Measurements from ENCODE around the gene ADCYAP1. TPM values are rescaled to one million over a fixed set of nuclear protein-coding genes. Genes with fewer than 3 reads are reported as not detected.

Gene ADCYAP1
- total RNA-seq, 1 experiment from 2014 or later, result not detected

DNA sequence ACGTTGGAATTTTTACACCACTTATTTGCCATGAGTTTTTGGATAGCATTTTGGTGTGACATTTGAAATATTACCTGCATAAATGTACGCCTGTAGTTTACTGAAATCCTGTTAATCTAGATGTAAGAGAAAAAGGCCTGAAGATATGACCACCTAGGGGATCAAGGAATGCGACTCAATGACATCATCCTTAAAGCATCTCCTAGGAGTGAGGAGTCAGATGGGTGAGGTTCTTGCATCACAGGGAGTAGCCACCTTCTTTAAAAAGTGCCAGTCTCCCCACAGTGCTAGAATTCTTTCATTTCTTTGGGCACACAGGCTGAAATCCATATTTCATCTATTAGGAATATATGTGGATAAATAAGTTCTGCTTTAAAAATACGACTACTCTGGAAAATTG, 34.5 kb downstream of the ADCYAP1 start:
- Mint-ChIP-seq H3K36me3 (ENCODE audit: insufficient read depth in 1 of 3, low read depth in 3 of 3) (no peaks in the 10 kb centered on the region), H3K27me3 (ENCODE audit: low read depth) (peaks cover 5% of the 10 kb centered on the region), H3K9me3 (no peaks in the 10 kb centered on the region), H3K27ac (peak overlapping the region in 1 of 3 experiments; percentile 50; a peak in 2 of 7 replicates), H3K4me1 (peaks cover 16% of the 10 kb centered on the region in 2 experiments), H3K4me3 (no peak overlapping the region)
- WGBS (ENCODE audit: extremely low coverage, insufficient read length, low lambda C conversion rate), result no CpG with 5 or more reads among the region's 4 CpGs
- H3K23ac ChIP-seq (ENCODE audit: insufficient read length, low read depth, low read length), result no peak overlapping the region
- H4K5ac ChIP-seq (ENCODE audit: insufficient read length, low read depth, low read length), result no peak overlapping the region
- no peak overlapping the region for H3K27ac ChIP-seq (ENCODE audit: insufficient read length, low read depth, low read length)
- no peak overlapping the region for H3K14ac ChIP-seq (ENCODE audit: insufficient read depth, low read length)
- no peak overlapping the region for H4K8ac ChIP-seq (replicated peaks; ENCODE audit: insufficient read length, low read depth, low read length)
- no peaks in the 10 kb centered on the region for H3K23me2 ChIP-seq (ENCODE audit: insufficient read length, low read depth, low read length, poor library complexity, severe bottlenecking)
- no peak overlapping the region for H3K4me2 ChIP-seq (ENCODE audit: insufficient read depth, insufficient read length, low read length)
- H2BK120ac ChIP-seq (ENCODE audit: low read depth, low read length, poor library complexity, severe bottlenecking), result no peak overlapping the region
- no peaks in the 10 kb centered on the region for H3K79me1 ChIP-seq (ENCODE audit: insufficient read depth, low read depth, low read length, poor library complexity, severe bottlenecking)
- no peak overlapping the region for H2BK15ac ChIP-seq (ENCODE audit: low read depth, low read length)
- H3K9me3 ChIP-seq (ENCODE audit: control insufficient read depth, low read depth, low read length), result no peaks in the 10 kb centered on the region
- H2BK20ac ChIP-seq (ENCODE audit: low read depth, low read length, poor library complexity, severe bottlenecking), result no peak overlapping the region
- H3K56ac ChIP-seq (ENCODE audit: insufficient read length, low read depth, low read length), result no peak overlapping the region
- H3K79me2 ChIP-seq (ENCODE audit: insufficient read depth, low read length), result no peaks in the 10 kb centered on the region
- no peak overlapping the region for H3K4ac ChIP-seq (ENCODE audit: low read depth, low read length)
- H2BK12ac ChIP-seq (ENCODE audit: insufficient read length, low read depth, low read length), result no peak overlapping the region
- H4K20me1 ChIP-seq (ENCODE audit: control insufficient read depth, insufficient read depth, insufficient read length), result no peaks in the 10 kb centered on the region
- no peak overlapping the region for H4K91ac ChIP-seq (ENCODE audit: insufficient read length, low read depth, low read length)
- no peak for DNase-seq
- H2AFZ ChIP-seq (ENCODE audit: low read length), result no peak overlapping the region
- TF ChIP-seq, protein P1, sequence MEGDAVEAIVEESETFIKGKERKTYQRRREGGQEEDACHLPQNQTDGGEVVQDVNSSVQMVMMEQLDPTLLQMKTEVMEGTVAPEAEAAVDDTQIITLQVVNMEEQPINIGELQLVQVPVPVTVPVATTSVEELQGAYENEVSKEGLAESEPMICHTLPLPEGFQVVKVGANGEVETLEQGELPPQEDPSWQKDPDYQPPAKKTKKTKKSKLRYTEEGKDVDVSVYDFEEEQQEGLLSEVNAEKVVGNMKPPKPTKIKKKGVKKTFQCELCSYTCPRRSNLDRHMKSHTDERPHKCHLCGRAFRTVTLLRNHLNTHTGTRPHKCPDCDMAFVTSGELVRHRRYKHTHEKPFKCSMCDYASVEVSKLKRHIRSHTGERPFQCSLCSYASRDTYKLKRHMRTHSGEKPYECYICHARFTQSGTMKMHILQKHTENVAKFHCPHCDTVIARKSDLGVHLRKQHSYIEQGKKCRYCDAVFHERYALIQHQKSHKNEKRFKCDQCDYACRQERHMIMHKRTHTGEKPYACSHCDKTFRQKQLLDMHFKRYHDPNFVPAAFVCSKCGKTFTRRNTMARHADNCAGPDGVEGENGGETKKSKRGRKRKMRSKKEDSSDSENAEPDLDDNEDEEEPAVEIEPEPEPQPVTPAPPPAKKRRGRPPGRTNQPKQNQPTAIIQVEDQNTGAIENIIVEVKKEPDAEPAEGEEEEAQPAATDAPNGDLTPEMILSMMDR (conservative IDR thresholded peaks at IDR 0.05), result no peak
- H3K9ac ChIP-seq (ENCODE audit: extremely low read depth, insufficient read length, low read length), result no peak overlapping the region
- no peak overlapping the region for H3K18ac ChIP-seq (ENCODE audit: insufficient read length, low read depth, low read length)
- H3T11ph ChIP-seq (ENCODE audit: low read length), result no peak overlapping the region
- no peak overlapping the region for H2BK5ac ChIP-seq (ENCODE audit: insufficient read length, low read length)
- no peaks in the 10 kb centered on the region for H3K4me1 ChIP-seq (ENCODE audit: insufficient read depth, low read length)
- no peak overlapping the region for H2AK5ac ChIP-seq (ENCODE audit: insufficient read length, low read length)
- H3K27me3 ChIP-seq (ENCODE audit: insufficient read depth, low read length), result no peaks in the 10 kb centered on the region
